NOMO-1 treated with dmso at 0.1 percent for 144 hours (cell line): Measurements from ENCODE around the gene GABRD.

Experiments used
- DNase-seq: peaks from one replicate; lab custom pipeline; 2025; ENCODE audit not compliant: unreplicated experiment; lab: John Stamatoyannopoulos, UW

Gene GABRD

GRCh38 chr1:2050793-2051682, 31.9 kb downstream of the GABRD start:
- DNase-seq: no peak

DNA sequence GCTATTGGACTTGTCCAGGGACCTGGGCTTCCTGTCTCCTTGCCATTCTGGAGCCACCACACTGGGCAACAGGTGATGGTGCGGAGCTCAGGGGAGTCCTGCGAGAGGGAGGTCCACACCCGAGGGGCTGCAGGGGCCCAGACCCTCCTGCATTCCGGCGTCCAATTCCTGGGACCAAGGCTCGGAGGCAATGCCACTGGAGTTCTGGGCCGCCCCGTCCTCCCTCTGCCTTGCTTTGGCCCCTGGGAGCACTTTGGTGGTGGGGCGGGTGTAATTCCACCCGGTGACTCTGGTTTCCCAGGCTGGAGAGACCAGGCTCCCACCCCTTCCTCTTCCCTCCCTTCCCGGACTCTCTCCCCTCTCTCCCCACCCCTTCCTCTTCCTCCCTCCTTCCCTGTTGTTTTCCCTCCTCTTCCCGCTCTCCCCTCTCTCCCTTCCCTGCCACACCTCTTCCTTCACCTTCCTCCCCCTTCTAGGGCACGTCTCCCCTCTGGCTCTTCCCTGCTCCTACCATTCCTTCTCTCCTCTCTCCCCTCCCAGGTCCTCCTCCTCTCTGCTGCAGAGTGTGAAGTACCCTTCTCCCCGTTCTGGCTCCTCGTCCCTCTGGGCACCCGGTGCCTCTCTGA, 33.0 kb downstream of the GABRD start:
- DNase-seq: no peak

- DNase-seq: no peak
Observed at GRCh38 chr1:2052756-2053155, 33.6 kb downstream of the GABRD start.

GRCh38 chr1:2053217-2053616, 34.1 kb downstream of the GABRD start:
- DNase-seq: no peak

DNA sequence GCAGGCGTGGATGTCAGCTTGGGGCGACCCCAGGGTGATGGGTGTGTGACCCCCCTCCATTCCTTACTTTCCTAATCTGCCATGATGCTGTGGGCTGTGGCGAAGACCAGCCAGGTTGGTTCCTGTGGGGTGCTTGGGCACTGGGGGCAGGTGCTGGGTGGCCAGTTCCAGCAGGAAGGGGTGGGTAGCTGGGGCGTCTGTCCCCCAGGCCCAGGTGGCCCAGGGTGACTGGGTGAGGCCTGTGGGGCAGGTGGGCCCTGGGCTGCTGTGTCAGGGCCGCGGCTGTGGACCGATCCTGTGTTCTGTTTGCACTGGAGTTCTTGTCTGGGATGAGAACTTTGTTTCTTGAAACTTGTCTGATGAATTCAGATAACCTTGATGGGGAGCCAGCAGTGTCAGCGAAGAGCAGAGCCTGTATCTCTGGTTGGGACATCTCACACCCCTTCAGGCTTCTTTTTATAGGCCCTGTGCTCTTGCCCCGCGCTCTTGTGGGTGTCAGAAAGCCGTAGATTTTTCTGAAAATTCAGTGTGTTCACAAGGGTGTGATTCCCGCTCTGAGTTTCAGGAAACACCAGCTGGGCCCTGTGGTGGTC, 34.7 kb downstream of the GABRD start:
- no peak for DNase-seq

DNA sequence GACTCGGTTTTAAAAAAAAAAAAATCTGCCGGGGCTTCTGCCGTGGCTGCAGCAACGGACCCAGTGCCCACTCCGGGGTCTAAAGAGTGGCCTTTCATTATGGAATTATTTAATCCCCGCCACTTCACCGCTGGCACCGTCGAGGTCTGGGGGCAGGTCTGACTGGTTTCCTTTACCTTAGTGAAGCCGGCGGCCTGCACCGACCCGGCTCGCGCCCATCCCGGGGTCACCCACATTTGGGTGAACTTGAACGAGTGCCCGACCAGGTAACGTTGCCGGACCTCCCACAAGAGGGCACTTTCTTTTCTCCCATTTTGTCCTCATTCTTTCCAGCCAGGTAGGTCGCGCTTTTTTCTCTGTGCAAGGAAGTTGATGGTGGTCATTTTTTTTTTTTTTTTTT, 35.4 kb downstream of the GABRD start:
- no peak for DNase-seq

DNA sequence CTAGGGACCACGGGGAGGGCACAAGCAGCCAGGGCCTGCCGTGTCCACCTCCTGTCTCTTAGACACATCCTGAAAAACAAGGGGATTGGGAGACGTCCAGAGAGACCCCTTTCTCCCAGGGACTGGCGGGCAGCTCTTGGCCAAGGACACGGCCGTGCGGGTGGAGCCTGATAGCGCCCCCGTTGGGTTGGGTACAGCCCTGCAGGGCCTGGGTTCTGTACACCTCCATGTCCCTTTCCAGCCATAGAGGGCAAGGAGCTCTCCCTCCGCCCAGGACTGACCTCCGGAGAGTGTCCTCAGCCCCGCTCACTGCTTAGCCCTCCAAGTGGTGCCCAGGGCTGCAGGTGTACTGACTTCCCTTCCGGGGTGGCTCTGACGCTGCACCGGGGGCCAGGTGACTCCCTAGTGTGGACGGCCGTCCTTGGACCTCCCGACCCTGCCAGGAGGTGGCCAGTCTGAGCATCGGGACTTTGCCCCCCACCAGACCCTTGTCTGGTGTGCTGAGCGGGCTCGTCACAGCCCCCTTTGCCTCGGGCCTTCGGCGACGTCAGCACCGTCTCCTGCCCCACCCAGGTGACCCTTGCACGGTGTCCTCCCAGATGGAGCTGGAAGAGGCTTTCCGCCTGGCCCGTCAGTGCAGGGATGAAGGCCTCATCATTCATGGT, 36.9 kb downstream of the GABRD start:
- no peak for DNase-seq

- no peak for DNase-seq
Observed at GRCh38 chr1:2056955-2057590, 37.9 kb downstream of the GABRD start.

DNA sequence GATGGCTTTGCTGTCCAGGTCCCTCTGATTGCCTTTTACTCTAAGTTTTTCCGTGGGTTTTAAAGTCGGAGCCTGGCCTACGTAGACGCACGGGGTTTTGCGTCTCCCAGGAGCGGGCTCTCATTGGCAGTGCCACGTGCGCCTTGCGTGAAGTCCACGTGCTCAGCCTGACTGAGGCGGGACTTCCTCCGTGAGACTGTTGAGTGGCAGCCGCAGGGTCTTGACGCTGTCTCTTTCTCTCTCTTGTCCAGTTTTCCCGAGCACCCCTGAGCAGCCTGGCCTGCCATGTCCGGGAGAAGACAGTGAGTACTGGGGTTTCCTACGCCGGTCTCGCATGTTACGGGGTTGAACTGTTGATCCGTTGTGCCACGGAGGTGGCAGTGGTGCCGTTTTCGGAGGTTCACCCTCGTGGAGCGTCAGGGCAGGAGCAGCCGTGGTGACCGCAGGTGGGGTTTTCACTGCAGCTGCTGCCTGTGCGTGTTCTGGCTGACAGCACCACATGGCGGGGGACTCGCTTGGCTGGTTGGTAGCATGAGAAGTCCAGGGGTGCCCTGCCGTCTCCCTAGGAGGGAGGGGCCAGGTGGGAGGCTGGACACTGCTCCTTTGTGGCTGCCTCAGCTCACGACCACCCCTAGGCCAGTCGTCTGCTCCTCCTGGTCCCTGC, 40.3 kb downstream of the GABRD start:
- no peak for DNase-seq

GRCh38 chr1:2060072-2060471, 40.9 kb downstream of the GABRD start:
- DNase-seq: no peak

- no peak for DNase-seq
Observed at GRCh38 chr1:2060535-2060934, 41.4 kb downstream of the GABRD start.

DNA sequence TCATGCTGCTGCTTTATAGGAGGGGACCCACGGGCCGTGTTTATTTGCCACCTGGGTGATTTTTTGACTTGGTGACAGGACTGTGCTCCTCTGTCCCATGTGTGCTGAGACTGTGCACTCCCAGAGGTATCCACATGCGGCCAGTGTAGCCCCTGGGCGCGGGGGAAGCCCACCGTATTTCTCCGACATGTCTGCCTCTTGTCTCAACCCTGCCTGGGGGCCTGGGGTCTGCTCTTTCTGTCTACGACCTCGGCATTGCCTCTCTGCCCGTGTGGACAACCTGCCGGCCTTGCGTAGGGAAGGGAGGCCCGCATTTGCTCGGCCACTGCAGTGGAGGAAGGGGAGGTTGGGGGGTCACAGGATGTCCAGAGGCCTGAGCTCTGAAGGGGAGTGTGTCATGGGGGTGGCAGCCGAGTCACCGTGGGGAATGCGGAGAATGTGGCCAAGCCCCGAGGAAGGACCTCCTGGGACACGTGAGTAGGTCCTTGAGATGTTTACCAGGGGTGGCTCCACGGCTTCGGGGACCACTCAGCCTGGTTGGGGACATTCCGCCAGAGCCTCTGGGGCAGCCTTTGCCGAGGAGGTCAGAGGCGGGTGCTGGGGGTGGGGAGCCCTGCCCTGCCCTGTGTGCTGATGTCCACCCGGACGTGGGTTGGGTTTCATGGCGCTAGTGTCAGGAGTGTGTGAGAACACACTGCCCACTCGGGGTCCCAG, 42.1 kb downstream of the GABRD start:
- DNase-seq: no peak

GRCh38 chr1:2065699-2066098, 46.6 kb downstream of the GABRD start:
- DNase-seq: no peak

DNA sequence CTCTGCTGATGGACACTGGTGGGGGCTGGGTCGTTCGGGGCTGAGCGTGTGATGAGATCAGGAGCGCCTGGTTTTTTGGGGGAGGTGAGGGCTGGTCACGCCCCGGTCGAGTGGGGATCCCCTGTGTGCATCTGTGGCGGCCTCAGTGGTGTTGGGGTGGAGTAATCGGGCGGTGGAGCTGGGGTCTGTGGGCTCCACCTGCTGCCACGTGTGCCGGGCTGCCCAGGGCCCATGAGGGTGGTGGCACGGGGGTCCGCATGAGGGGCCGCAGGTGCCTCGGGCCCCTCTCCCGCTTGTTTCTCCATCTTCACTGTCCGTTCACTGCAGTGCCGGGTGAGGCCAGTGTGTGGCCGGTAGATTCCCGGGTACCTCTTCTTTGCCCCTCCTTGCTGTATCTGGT, 48.2 kb downstream of the GABRD start:
- no peak for DNase-seq

GRCh38 chr1:2067981-2068380, 48.8 kb downstream of the GABRD start:
- no peak for DNase-seq

DNA sequence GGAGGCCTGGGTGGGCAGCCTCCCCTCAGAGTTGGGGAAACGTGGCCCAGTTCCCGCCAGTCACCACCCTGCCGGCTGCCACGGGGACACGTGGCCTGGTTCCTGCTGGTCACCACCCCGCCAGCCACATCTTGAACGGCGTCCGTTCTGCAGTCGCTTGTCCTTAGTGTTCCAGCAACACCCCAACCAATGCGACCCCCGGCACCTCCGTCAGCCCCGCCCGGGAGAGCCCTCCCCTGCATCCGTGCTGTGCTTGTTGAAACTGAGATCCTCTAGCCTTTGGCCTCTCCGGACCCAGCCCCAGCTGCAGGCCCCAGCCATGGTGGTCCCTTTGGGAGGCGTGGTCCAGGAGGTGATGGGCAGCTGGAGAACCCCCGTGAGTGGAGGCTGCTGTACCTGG, 49.8 kb downstream of the GABRD start:
- no peak for DNase-seq

- no peak for DNase-seq
Observed at GRCh38 chr1:2070016-2070415, 50.9 kb downstream of the GABRD start.

- no peak for DNase-seq
Observed at GRCh38 chr1:2070800-2071530, 51.8 kb downstream of the GABRD start.

GRCh38 chr1:2072109-2072806, 53.1 kb downstream of the GABRD start:
- DNase-seq: no peak
